HepG2 (cell line): ENCODE measurements around the gene PLD1. TPM values are rescaled to one million over a fixed set of nuclear protein-coding genes. Genes with fewer than 3 reads are reported as not detected.

Experiments
- FOXA1 ChIP-seq, 2 experiments: fragments of 450-650 bp in 1 of 2; sonication (generic) in 1 of 2; formaldehyde crosslinking in 1 of 2; IDR thresholded peaks; 2 replicates each; pipeline versions ENCODE4 v1.4.0 to v1.6.1; 2016 to 2020; ENCODE audit warnings: missing genetic modification reagents in 1 of 2
- GATAD2A ChIP-seq: IDR thresholded peaks from 2 replicates; pipeline ENCODE4 v1.6.1; 2016
- HCFC1 ChIP-seq: fragments of 150-350 bp; IDR thresholded peaks from 2 replicates; pipeline ENCODE4 v1.6.1; 2014; ENCODE audit warnings: low read depth, low read length
- HDAC2 ChIP-seq: sonication (generic); formaldehyde crosslinking; IDR thresholded peaks from 2 replicates; pipeline ENCODE4 v1.4.0; 2020; ENCODE audit warnings: missing genetic modification reagents
- KDM5A ChIP-seq: fragments of 200-600 bp; sonication (generic); IDR thresholded peaks from 2 replicates; pipeline ENCODE4 v1.7.0; 2018; ENCODE audit warnings: antibody characterized with exemption, mild to moderate bottlenecking, low read length, borderline replicate concordance
- MBD4 ChIP-seq: IDR thresholded peaks from 2 replicates; pipeline ENCODE4 v1.6.1; 2012; ENCODE audit warnings: low read length, inconsistent platforms, borderline replicate concordance
- MXI1 ChIP-seq: IDR thresholded peaks from 3 replicates; pipeline ENCODE4 v1.6.1; 2012; ENCODE audit warnings: low read depth, low read length, inconsistent platforms, borderline replicate concordance
- SOX13 ChIP-seq, 3 experiments: fragments of 450-650 bp in 1 of 3; sonication (generic) in 1 of 3; formaldehyde crosslinking in 1 of 3; IDR thresholded peaks in 2 of 3; conservative IDR thresholded peaks in 1 of 3; 2 replicates each; pipeline versions ENCODE4 v1.5.0 to v1.6.1; 2016 to 2020; ENCODE audit warnings: antibody characterized with exemption in 1 of 3, mild to moderate bottlenecking in 1 of 3, missing compliant biosample characterization in 1 of 3, missing genetic modification reagents in 1 of 3, moderate library complexity in 1 of 3
- SRSF4 ChIP-seq: fragments of 200-400 bp; formaldehyde crosslinking; IDR thresholded peaks from one replicate; pipeline ENCODE4 v1.6.1; 2018; ENCODE audit warnings: mild to moderate bottlenecking, low read depth, low read length, moderate library complexity; ENCODE audit not compliant: poor library complexity, severe bottlenecking
- ZNF282 ChIP-seq: fragments of 450-650 bp; IDR thresholded peaks from 2 replicates; pipeline ENCODE4 v1.6.1; 2018; ENCODE audit not compliant: partially characterized antibody
- ZNF383 ChIP-seq: sonication (generic); formaldehyde crosslinking; IDR thresholded peaks from 2 replicates; pipeline ENCODE4 v1.4.0; 2020; ENCODE audit warnings: missing genetic modification reagents, mild to moderate bottlenecking, borderline replicate concordance
- ZNF792 ChIP-seq: IDR thresholded peaks from 2 replicates; pipeline ENCODE4 v1.6.1; 2016
- polyA plus RNA-seq, 8 experiments: library from polyadenylated mRNA; depleted of rRNA in 3 of 8; stranded (reverse) in 7 of 8; unstranded in 1 of 8; fragments of >200 nt; fragmentation: Illumina TruSeq in 4 of 8; extraction: Trizol in 4 of 8; gene quantifications; 2 replicates each; pipeline versions ENCODE4 v1.2.1 to v1.2.3, GENCODE V29; 2011 to 2016; ENCODE audit warnings: low read depth in 4 of 8, missing spikeins in 1 of 8, mixed read lengths in 1 of 8; ENCODE audit not compliant: insufficient read depth in 1 of 8
- total RNA-seq, 5 experiments: library from RNA; depleted of rRNA; stranded (reverse); fragments of >200 nt; fragmentation: Illumina TruSeq; extraction: Trizol; gene quantifications; 2 replicates each; pipeline ENCODE4 v1.2.3, GENCODE V29; 2016; ENCODE audit warnings: low read depth in 1 of 5
- TF ChIP-seq, protein P1 (sequence below): sonication (generic); formaldehyde crosslinking; conservative IDR thresholded peaks from 2 replicates; pipeline ENCODE4 v1.4.0; 2020; ENCODE audit warnings: missing genetic modification reagents
- TF ChIP-seq, protein P2 (sequence below): sonication (generic); formaldehyde crosslinking; IDR thresholded peaks from 2 replicates; pipeline ENCODE4 v1.5.0; 2020; ENCODE audit warnings: missing genetic modification reagents
- TF ChIP-seq, protein P3 (sequence below): sonication (generic); formaldehyde crosslinking; IDR thresholded peaks from 2 replicates; pipeline ENCODE4 v1.8.0; 2022; ENCODE audit warnings: missing genetic modification reagents, mild to moderate bottlenecking, moderate library complexity, borderline replicate concordance
- TF ChIP-seq, protein P4 (sequence below): sonication (generic); formaldehyde crosslinking; IDR thresholded peaks from 2 replicates; pipeline ENCODE4 v1.5.1; 2020; ENCODE audit warnings: mild to moderate bottlenecking, missing genetic modification reagents, borderline replicate concordance

PLD1 gene
- total and polyA plus RNA-seq, 2 of the 13 experiments (the other 11 are each of a cell fraction or from before 2014, with no cell fraction given), result 27.1 to 59.4 TPM

DNA sequence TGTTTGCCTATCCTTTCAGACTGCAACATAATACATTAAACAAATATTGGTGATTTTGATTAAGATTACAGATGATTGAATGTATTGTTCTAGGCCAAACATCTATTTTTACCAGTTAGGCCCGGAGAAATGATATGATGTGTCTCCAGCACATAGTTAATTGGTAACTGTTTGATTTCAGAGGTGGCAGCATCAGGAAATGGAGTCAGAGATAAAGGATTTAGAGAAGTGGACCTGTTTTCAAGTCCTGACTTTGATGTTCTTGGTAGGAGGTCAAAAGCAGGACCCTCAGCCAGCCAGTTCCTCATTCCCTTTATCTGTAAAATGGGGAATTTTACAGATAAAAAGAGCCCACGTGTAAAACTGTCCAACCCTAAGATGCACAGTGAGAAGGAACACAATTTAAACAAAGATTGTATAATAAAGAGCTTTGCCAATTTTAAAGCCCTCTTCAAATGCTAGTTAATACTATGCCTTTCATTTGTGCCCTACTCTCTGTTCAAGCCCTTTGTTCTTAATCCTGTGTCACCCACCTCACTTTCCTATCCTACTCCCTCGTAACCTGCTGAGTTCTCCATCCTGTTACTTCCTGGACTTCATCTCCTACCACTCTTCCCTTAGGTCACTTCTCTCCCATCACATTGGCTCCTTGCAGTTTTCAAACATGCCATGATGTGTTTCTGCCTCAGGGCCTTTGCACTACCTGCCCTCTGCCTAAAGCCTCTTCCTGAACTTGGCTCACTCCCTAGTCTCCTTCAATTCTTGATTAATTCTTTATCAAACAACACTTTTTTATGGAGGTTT is 35.4 kb upstream of the PLD1 start (continued):
- TF ChIP-seq, protein P1, sequence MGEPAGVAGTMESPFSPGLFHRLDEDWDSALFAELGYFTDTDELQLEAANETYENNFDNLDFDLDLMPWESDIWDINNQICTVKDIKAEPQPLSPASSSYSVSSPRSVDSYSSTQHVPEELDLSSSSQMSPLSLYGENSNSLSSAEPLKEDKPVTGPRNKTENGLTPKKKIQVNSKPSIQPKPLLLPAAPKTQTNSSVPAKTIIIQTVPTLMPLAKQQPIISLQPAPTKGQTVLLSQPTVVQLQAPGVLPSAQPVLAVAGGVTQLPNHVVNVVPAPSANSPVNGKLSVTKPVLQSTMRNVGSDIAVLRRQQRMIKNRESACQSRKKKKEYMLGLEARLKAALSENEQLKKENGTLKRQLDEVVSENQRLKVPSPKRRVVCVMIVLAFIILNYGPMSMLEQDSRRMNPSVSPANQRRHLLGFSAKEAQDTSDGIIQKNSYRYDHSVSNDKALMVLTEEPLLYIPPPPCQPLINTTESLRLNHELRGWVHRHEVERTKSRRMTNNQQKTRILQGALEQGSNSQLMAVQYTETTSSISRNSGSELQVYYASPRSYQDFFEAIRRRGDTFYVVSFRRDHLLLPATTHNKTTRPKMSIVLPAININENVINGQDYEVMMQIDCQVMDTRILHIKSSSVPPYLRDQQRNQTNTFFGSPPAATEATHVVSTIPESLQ (CRISPR knock-in tag), result no peak
- TF ChIP-seq KDM5A (no peak), FOXA1 (IDR thresholded peaks at IDR 0.05) (no peak), FOXA1 (CRISPR knock-in tag; IDR thresholded peaks at IDR 0.05) (peak; percentile 56; the same call in 1 of the 2 replicates), ZNF792 (no peak), MBD4 (no peak), HCFC1 (no peak), ZNF282 (no peak), GATAD2A (CRISPR knock-in tag) (no peak), SRSF4 (no peak), MXI1 (no peak), ZNF383 (CRISPR knock-in tag) (no peak), HDAC2 (CRISPR knock-in tag) (peak; percentile 57; the same call in 1 of the 2 replicates), SOX13 (IDR thresholded peaks at IDR 0.05) (peak; percentile 51; the same call in 1 of the 2 replicates), SOX13 (CRISPR knock-in tag; conservative IDR thresholded peaks at IDR 0.05 in 1 of 2, IDR thresholded peaks at IDR 0.05 in 1 of 2) (peak in 1 of 2 experiments; percentile 90; a peak in 2 of 4 replicates)
- TF ChIP-seq, protein P2, sequence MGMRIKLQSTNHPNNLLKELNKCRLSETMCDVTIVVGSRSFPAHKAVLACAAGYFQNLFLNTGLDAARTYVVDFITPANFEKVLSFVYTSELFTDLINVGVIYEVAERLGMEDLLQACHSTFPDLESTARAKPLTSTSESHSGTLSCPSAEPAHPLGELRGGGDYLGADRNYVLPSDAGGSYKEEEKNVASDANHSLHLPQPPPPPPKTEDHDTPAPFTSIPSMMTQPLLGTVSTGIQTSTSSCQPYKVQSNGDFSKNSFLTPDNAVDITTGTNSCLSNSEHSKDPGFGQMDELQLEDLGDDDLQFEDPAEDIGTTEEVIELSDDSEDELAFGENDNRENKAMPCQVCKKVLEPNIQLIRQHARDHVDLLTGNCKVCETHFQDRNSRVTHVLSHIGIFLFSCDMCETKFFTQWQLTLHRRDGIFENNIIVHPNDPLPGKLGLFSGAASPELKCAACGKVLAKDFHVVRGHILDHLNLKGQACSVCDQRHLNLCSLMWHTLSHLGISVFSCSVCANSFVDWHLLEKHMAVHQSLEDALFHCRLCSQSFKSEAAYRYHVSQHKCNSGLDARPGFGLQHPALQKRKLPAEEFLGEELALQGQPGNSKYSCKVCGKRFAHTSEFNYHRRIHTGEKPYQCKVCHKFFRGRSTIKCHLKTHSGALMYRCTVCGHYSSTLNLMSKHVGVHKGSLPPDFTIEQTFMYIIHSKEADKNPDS (CRISPR knock-in tag), result no peak
- TF ChIP-seq, protein P3, sequence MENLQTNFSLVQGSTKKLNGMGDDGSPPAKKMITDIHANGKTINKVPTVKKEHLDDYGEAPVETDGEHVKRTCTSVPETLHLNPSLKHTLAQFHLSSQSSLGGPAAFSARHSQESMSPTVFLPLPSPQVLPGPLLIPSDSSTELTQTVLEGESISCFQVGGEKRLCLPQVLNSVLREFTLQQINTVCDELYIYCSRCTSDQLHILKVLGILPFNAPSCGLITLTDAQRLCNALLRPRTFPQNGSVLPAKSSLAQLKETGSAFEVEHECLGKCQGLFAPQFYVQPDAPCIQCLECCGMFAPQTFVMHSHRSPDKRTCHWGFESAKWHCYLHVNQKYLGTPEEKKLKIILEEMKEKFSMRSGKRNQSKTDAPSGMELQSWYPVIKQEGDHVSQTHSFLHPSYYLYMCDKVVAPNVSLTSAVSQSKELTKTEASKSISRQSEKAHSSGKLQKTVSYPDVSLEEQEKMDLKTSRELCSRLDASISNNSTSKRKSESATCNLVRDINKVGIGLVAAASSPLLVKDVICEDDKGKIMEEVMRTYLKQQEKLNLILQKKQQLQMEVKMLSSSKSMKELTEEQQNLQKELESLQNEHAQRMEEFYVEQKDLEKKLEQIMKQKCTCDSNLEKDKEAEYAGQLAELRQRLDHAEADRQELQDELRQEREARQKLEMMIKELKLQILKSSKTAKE (CRISPR knock-in tag), result no peak
- TF ChIP-seq, protein P4, sequence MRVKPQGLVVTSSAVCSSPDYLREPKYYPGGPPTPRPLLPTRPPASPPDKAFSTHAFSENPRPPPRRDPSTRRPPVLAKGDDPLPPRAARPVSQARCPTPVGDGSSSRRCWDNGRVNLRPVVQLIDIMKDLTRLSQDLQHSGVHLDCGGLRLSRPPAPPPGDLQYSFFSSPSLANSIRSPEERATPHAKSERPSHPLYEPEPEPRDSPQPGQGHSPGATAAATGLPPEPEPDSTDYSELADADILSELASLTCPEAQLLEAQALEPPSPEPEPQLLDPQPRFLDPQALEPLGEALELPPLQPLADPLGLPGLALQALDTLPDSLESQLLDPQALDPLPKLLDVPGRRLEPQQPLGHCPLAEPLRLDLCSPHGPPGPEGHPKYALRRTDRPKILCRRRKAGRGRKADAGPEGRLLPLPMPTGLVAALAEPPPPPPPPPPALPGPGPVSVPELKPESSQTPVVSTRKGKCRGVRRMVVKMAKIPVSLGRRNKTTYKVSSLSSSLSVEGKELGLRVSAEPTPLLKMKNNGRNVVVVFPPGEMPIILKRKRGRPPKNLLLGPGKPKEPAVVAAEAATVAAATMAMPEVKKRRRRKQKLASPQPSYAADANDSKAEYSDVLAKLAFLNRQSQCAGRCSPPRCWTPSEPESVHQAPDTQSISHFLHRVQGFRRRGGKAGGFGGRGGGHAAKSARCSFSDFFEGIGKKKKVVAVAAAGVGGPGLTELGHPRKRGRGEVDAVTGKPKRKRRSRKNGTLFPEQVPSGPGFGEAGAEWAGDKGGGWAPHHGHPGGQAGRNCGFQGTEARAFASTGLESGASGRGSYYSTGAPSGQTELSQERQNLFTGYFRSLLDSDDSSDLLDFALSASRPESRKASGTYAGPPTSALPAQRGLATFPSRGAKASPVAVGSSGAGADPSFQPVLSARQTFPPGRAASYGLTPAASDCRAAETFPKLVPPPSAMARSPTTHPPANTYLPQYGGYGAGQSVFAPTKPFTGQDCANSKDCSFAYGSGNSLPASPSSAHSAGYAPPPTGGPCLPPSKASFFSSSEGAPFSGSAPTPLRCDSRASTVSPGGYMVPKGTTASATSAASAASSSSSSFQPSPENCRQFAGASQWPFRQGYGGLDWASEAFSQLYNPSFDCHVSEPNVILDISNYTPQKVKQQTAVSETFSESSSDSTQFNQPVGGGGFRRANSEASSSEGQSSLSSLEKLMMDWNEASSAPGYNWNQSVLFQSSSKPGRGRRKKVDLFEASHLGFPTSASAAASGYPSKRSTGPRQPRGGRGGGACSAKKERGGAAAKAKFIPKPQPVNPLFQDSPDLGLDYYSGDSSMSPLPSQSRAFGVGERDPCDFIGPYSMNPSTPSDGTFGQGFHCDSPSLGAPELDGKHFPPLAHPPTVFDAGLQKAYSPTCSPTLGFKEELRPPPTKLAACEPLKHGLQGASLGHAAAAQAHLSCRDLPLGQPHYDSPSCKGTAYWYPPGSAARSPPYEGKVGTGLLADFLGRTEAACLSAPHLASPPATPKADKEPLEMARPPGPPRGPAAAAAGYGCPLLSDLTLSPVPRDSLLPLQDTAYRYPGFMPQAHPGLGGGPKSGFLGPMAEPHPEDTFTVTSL (CRISPR knock-in tag), result peak; percentile 39; the same call in 1 of the 2 replicates
